Measurements from ENCODE around the gene PLEKHA6. TPM values are rescaled to one million over a fixed set of nuclear protein-coding genes. Genes with fewer than 3 reads are reported as not detected.

Gene PLEKHA6
- total and polyA plus RNA-seq, 10 donors, result 0.47 to 6.5 (median 2.7) TPM

GRCh38 chr1:204203206-204203767 lies 156.4 kb downstream of the PLEKHA6 start:
- Histone ChIP-seq H3K4me1 (peaks cover 0 to 7% (median 2%) of the 10 kb centered on the region in 6 donors), H3K27me3 (replicated peaks in 1 of 7) (peaks cover 0 to 63% (median 0%) of the 10 kb centered on the region in 7 donors), H3K36me3 (no peaks in the 10 kb centered on the region), H3K9me3 (no peaks in the 10 kb centered on the region), H3K4me3 (no peak overlapping the region), H3K27ac (no peak overlapping the region)
- peak; percentile 48 for DNase-seq
- 84 to 92% (median 86%) methylated on average over 3 to 5 of the region's 5 CpGs for WGBS, 5 donors
- no peak for TF ChIP-seq POLR2A (IDR thresholded peaks at IDR 0.05)
- no peak for TF ChIP-seq POLR2AphosphoS5 (IDR thresholded peaks at IDR 0.05)
- TF ChIP-seq CTCF (IDR thresholded peaks at IDR 0.05 in 8 of 11, conservative IDR thresholded peaks at IDR 0.05 in 3 of 11), result no peak
- intact Hi-C loops (cut with DNase I; ENCODE audit: low total_unique reads), result no loop called here

GRCh38 chr1:204202481-204202880 lies 157.2 kb downstream of the PLEKHA6 start:
- intact Hi-C loops (cut with DNase I; ENCODE audit: low total_unique reads), result no loop called here
- Histone ChIP-seq H3K4me1 (peaks cover 0 to 7% (median 2%) of the 10 kb centered on the region in 6 donors), H3K36me3 (no peaks in the 10 kb centered on the region), H3K27ac (no peak overlapping the region), H3K27me3 (replicated peaks in 1 of 7) (peaks cover 0 to 65% (median 0%) of the 10 kb centered on the region in 7 donors), H3K9me3 (no peaks in the 10 kb centered on the region), H3K4me3 (no peak overlapping the region)
- 77 to 94% (median 86%) methylated on average over 4 of the region's 4 CpGs for WGBS, 5 donors
- DNase-seq, result peak; percentile 10
- TF ChIP-seq POLR2AphosphoS5 (IDR thresholded peaks at IDR 0.05) (no peak), POLR2A (IDR thresholded peaks at IDR 0.05) (no peak), CTCF (IDR thresholded peaks at IDR 0.05 in 8 of 11, conservative IDR thresholded peaks at IDR 0.05 in 3 of 11) (no peak)

- Histone ChIP-seq H3K36me3 (no peaks in the 10 kb centered on the region), H3K27me3 (replicated peaks in 1 of 7) (peaks cover 0 to 63% (median 0%) of the 10 kb centered on the region in 7 donors), H3K9me3 (no peaks in the 10 kb centered on the region), H3K4me3 (no peak overlapping the region), H3K4me1 (no peaks in the 10 kb centered on the region), H3K27ac (no peak overlapping the region)
- intact Hi-C loops (cut with DNase I; ENCODE audit: low total_unique reads), result no loop called here
- TF ChIP-seq POLR2AphosphoS5 (IDR thresholded peaks at IDR 0.05), result no peak
- no peak for TF ChIP-seq POLR2A (IDR thresholded peaks at IDR 0.05)
- TF ChIP-seq CTCF (IDR thresholded peaks at IDR 0.05 in 8 of 11, conservative IDR thresholded peaks at IDR 0.05 in 3 of 11), result no peak
- peak; percentile 28 for DNase-seq
- WGBS, 5 donors, result 80 to 89% (median 84%) methylated on average over 11 to 12 of the region's 12 CpGs
These were observed 158.2 kb downstream of the PLEKHA6 start for GRCh38 chr1:204201348-204202040.

- Histone ChIP-seq H3K27ac (no peak overlapping the region), H3K4me3 (no peak overlapping the region), H3K9me3 (no peaks in the 10 kb centered on the region), H3K36me3 (no peaks in the 10 kb centered on the region), H3K27me3 (replicated peaks in 1 of 7) (peaks cover 0 to 60% (median 0%) of the 10 kb centered on the region in 7 donors), H3K4me1 (no peaks in the 10 kb centered on the region)
- peak; percentile 10 for DNase-seq
- TF ChIP-seq POLR2AphosphoS5 (IDR thresholded peaks at IDR 0.05) (no peak), POLR2A (IDR thresholded peaks at IDR 0.05) (no peak), CTCF (IDR thresholded peaks at IDR 0.05 in 8 of 11, conservative IDR thresholded peaks at IDR 0.05 in 3 of 11) (no peak)
- 70 to 93% (median 85%) methylated on average over 8 to 9 of the region's 9 CpGs for WGBS, 5 donors
- intact Hi-C loops (cut with DNase I; ENCODE audit: low total_unique reads), result no loop called here
These were observed 160.2 kb downstream of the PLEKHA6 start for GRCh38 chr1:204199579-204199978.
